ENCODE results near the gene MIB1. TPM values are rescaled to one million over a fixed set of nuclear protein-coding genes. Genes with fewer than 3 reads are reported as not detected.

MIB1 gene
- polyA plus RNA-seq, 1 of the 3 experiments (the other 2 are of a cell fraction): 5.0 TPM

GRCh38 chr18:21915546-21915945, 175.0 kb downstream of the MIB1 start:
- TF ChIP-seq CHD2 (IDR thresholded peaks at IDR 0.05; ENCODE audit: low read length, partially characterized antibody) (no peak), YY1 (IDR thresholded peaks at IDR 0.05; ENCODE audit: low read depth) (no peak), CTCF (IDR thresholded peaks at IDR 0.05) (no peak), FOXJ3 (CRISPR knock-in tag; IDR thresholded peaks at IDR 0.05) (no peak), FOXM1 (IDR thresholded peaks at IDR 0.05; ENCODE audit: low read depth) (no peak), JUND (IDR thresholded peaks at IDR 0.05) (no peak), NFIC (IDR thresholded peaks at IDR 0.05; ENCODE audit: borderline replicate concordance) (no peak), SMC3 (IDR thresholded peaks at IDR 0.05; ENCODE audit: low read depth, low read length) (no peak), REST (IDR thresholded peaks at IDR 0.05; ENCODE audit: low read depth, low read length) (no peak), TCF12 (IDR thresholded peaks at IDR 0.05) (no peak), MXI1 (IDR thresholded peaks at IDR 0.05; ENCODE audit: low read depth, low read length) (no peak), RAD21 (IDR thresholded peaks at IDR 0.05; ENCODE audit: low read length) (no peak), EP300 (IDR thresholded peaks at IDR 0.05; ENCODE audit: borderline replicate concordance in 1 of 2, low read depth in 1 of 2, low read length in 1 of 2) (no peak), RCOR1 (IDR thresholded peaks at IDR 0.05; ENCODE audit: low read length) (no peak)
- TF ChIP-seq, protein P1, sequence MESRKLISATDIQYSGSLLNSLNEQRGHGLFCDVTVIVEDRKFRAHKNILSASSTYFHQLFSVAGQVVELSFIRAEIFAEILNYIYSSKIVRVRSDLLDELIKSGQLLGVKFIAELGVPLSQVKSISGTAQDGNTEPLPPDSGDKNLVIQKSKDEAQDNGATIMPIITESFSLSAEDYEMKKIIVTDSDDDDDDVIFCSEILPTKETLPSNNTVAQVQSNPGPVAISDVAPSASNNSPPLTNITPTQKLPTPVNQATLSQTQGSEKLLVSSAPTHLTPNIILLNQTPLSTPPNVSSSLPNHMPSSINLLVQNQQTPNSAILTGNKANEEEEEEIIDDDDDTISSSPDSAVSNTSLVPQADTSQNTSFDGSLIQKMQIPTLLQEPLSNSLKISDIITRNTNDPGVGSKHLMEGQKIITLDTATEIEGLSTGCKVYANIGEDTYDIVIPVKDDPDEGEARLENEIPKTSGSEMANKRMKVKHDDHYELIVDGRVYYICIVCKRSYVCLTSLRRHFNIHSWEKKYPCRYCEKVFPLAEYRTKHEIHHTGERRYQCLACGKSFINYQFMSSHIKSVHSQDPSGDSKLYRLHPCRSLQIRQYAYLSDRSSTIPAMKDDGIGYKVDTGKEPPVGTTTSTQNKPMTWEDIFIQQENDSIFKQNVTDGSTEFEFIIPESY (IDR thresholded peaks at IDR 0.05; ENCODE audit: borderline replicate concordance, low read depth): no peak
- TF ChIP-seq, protein P2, sequence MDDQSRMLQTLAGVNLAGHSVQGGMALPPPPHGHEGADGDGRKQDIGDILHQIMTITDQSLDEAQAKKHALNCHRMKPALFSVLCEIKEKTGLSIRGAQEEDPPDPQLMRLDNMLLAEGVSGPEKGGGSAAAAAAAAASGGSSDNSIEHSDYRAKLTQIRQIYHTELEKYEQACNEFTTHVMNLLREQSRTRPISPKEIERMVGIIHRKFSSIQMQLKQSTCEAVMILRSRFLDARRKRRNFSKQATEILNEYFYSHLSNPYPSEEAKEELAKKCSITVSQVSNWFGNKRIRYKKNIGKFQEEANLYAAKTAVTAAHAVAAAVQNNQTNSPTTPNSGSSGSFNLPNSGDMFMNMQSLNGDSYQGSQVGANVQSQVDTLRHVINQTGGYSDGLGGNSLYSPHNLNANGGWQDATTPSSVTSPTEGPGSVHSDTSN (IDR thresholded peaks at IDR 0.05): no peak
- H3K79me2 ChIP-seq (ENCODE audit: insufficient read depth): no peaks in the 10 kb centered on the region

More at GRCh38 chr18:21915546-21915945, 175.0 kb downstream of the MIB1 start:
- Histone ChIP-seq H3K27me3 (ENCODE audit: insufficient read depth) (peaks cover 21% of the 10 kb centered on the region; the same call in 1 of the 2 replicates), H3K9ac (no peak overlapping the region), H3K4me1 (ENCODE audit: control insufficient read depth in 1 of 2, insufficient read depth in 2 of 2, low read depth in 1 of 2, low read length in 1 of 2) (no peaks in the 10 kb centered on the region), H2AFZ (ENCODE audit: low read depth) (no peak overlapping the region), H3K9me2 (no peaks in the 10 kb centered on the region), H3K27ac (ENCODE audit: low read depth in 2 of 2, low read length in 1 of 2) (no peak overlapping the region), H3K4me3 (ENCODE audit: low read depth in 2 of 2, low read length in 1 of 2) (no peak overlapping the region), H4K20me1 (ENCODE audit: insufficient read depth) (no peaks in the 10 kb centered on the region), H3F3A (replicated peaks; ENCODE audit: insufficient read depth) (no peaks in the 10 kb centered on the region), H3K9me3 (peaks cover 7% of the 10 kb centered on the region; the same call in 1 of the 2 replicates), H3K4me2 (no peak overlapping the region), H3K36me3 (replicated peaks in 1 of 2; ENCODE audit: control insufficient read depth in 1 of 2, insufficient read depth in 2 of 2, low read length in 1 of 2) (no peaks in the 10 kb centered on the region)
- WGBS (ENCODE audit: low lambda C conversion rate): 14% methylated on average over 9 of the region's 9 CpGs
- DNase-seq: no peak
- ChIA-PET POLR2A (no interaction called here), CTCF (interaction anchor here (0.6 kb wide), 1 partner anchor 9 kb away, joined by 3 read pairs; no protein-coding TSS in a partner anchor)
